GM18520 (cell line): Measurements from ENCODE around the gene TMEFF2.
"Not testable (repeated sequence)": the region's sequence is repeated elsewhere in the genome, so short reads cannot be mapped to it uniquely, and the experiment has no call there.

Experiments used
- ATAC-seq: cut with Tn5 transposase; IDR thresholded peaks from one replicate; pipeline ENCODE4 v1.9.1; 2021; ENCODE audit not compliant: unreplicated experiment

Gene TMEFF2

GRCh38 chr2:192132604-192133003 is 62.1 kb downstream of the TMEFF2 start:
- not testable (repeated sequence) for ATAC-seq

GRCh38 chr2:192130312-192130711 is 64.4 kb downstream of the TMEFF2 start:
- ATAC-seq = not testable (repeated sequence)

GRCh38 chr2:192128655-192129054 is 66.1 kb downstream of the TMEFF2 start:
- ATAC-seq = no peak

- no peak for ATAC-seq
Observed at GRCh38 chr2:192127434-192127833, 67.3 kb downstream of the TMEFF2 start.

- no peak for ATAC-seq
Observed at GRCh38 chr2:192126912-192127311, 67.8 kb downstream of the TMEFF2 start.

- no peak for ATAC-seq
Observed at GRCh38 chr2:192126426-192126825, 68.3 kb downstream of the TMEFF2 start.

- no peak for ATAC-seq
Observed at GRCh38 chr2:192124571-192124970, 70.2 kb downstream of the TMEFF2 start.

GRCh38 chr2:192123847-192124246 is 70.9 kb downstream of the TMEFF2 start:
- no peak for ATAC-seq

- no peak for ATAC-seq
Observed at GRCh38 chr2:192122946-192123345, 71.8 kb downstream of the TMEFF2 start.

GRCh38 chr2:192122141-192122540 is 72.6 kb downstream of the TMEFF2 start:
- no peak for ATAC-seq

- ATAC-seq = no peak
Observed at GRCh38 chr2:192119536-192119935, 75.2 kb downstream of the TMEFF2 start.

- no peak for ATAC-seq
Observed at GRCh38 chr2:192117705-192118104, 77.0 kb downstream of the TMEFF2 start.

GRCh38 chr2:192111536-192111935 is 83.2 kb downstream of the TMEFF2 start:
- ATAC-seq = not testable (repeated sequence)

- no peak for ATAC-seq
Observed at GRCh38 chr2:192099742-192100141, 95.0 kb downstream of the TMEFF2 start.

- no peak for ATAC-seq
Observed at GRCh38 chr2:192098814-192099491, 95.8 kb downstream of the TMEFF2 start.

GRCh38 chr2:192091476-192091875 is 103.3 kb downstream of the TMEFF2 start:
- ATAC-seq = no peak

GRCh38 chr2:192090911-192091310 is 103.8 kb downstream of the TMEFF2 start:
- ATAC-seq = no peak

- no peak for ATAC-seq
Observed at GRCh38 chr2:192087398-192087958, 107.3 kb downstream of the TMEFF2 start.

- ATAC-seq = no peak
Observed at GRCh38 chr2:192082121-192082520, 112.6 kb downstream of the TMEFF2 start.

GRCh38 chr2:192080096-192080495 is 114.6 kb downstream of the TMEFF2 start:
- not testable (repeated sequence) for ATAC-seq

- no peak for ATAC-seq
Observed at GRCh38 chr2:192073878-192074277, 120.9 kb downstream of the TMEFF2 start.

- no peak for ATAC-seq
Observed at GRCh38 chr2:192072778-192073177, 122.0 kb downstream of the TMEFF2 start.

GRCh38 chr2:192072261-192072660 is 122.5 kb downstream of the TMEFF2 start:
- no peak for ATAC-seq
